ENCODE measurements around the gene PHTF2. TPM values are rescaled to one million over a fixed set of nuclear protein-coding genes. Genes with fewer than 3 reads are reported as not detected.

The PHTF2 gene
- total and polyA plus RNA-seq, 10 of the 15 experiments (the other 5 are each of a cell fraction or from before 2014, with no cell fraction given), result 12.9 to 41.8 (median 27.0) TPM

GRCh38 chr7:77798394-77799077 is at the start of gene PHTF2, which contains the start of gene TMEM60 (continued):
- TF ChIP-seq RELA (IDR thresholded peaks at IDR 0.05; ENCODE audit: borderline replicate concordance, partially characterized antibody) (peak; percentile 37), IRF3 (IDR thresholded peaks at IDR 0.05) (peak; percentile 97), POLR2AphosphoS5 (IDR thresholded peaks at IDR 0.05; ENCODE audit: low read length) (no peak; the same call in 1 of the 2 replicates), CBX3 (IDR thresholded peaks at IDR 0.05; ENCODE audit: borderline replicate concordance, low read depth) (no peak), PRDM15 (CRISPR knock-in tag; IDR thresholded peaks at IDR 0.05) (no peak), CHD1 (IDR thresholded peaks at IDR 0.05; ENCODE audit: low read depth, low read length) (no peak; the same call in 1 of the 2 replicates), EP300 (IDR thresholded peaks at IDR 0.05; ENCODE audit: borderline replicate concordance in 1 of 2, control insufficient read depth in 1 of 2, low read depth in 2 of 2, low read length in 2 of 2) (0 out of 4 replicates have a peak, but pooled peaks of 1 of the 2 experiments have one; percentile 0), IKZF2 (IDR thresholded peaks at IDR 0.05) (peak; percentile 74 to 79), ZNF622 (IDR thresholded peaks at IDR 0.05) (peak; percentile 58), FOXK2 (IDR thresholded peaks at IDR 0.05) (no peak), RUNX3 (IDR thresholded peaks at IDR 0.05; ENCODE audit: low read length) (peak; percentile 93), SREBF2 (IDR thresholded peaks at IDR 0.05; ENCODE audit: low read length) (no peak), SKIL (IDR thresholded peaks at IDR 0.05; ENCODE audit: low read depth, poor library complexity, severe bottlenecking) (peak; percentile 93), BRCA1 (IDR thresholded peaks at IDR 0.05; ENCODE audit: low read depth, low read length) (no peak), PAX8 (IDR thresholded peaks at IDR 0.05) (no peak), LARP7 (IDR thresholded peaks at IDR 0.05) (no peak; the same call in 1 of the 2 replicates), ATF7 (IDR thresholded peaks at IDR 0.05; ENCODE audit: low read depth) (peak; percentile 70), HDGF (IDR thresholded peaks at IDR 0.05) (no peak), BMI1 (IDR thresholded peaks at IDR 0.05; ENCODE audit: borderline replicate concordance) (no peak), NR2F1 (conservative IDR thresholded peaks at IDR 0.05) (no peak), MLLT1 (IDR thresholded peaks at IDR 0.05) (0 out of 2 replicates have a peak, but pooled peaks have one; percentile 3), MYB (IDR thresholded peaks at IDR 0.05; ENCODE audit: borderline replicate concordance, low read depth, low read length) (no peak), RB1 (IDR thresholded peaks at IDR 0.05; ENCODE audit: borderline replicate concordance) (peak; percentile 91; the same call in 1 of the 2 replicates), FOXM1 (IDR thresholded peaks at IDR 0.05; ENCODE audit: low read depth, low read length) (no peak; the same call in 1 of the 2 replicates)
